Measurements from ENCODE around the gene EID2. TPM values are rescaled to one million over a fixed set of nuclear protein-coding genes. Genes with fewer than 3 reads are reported as not detected.

The EID2 gene
- total RNA-seq, 2 donors from 2014 or later, result 11.4 to 12.0 TPM

DNA sequence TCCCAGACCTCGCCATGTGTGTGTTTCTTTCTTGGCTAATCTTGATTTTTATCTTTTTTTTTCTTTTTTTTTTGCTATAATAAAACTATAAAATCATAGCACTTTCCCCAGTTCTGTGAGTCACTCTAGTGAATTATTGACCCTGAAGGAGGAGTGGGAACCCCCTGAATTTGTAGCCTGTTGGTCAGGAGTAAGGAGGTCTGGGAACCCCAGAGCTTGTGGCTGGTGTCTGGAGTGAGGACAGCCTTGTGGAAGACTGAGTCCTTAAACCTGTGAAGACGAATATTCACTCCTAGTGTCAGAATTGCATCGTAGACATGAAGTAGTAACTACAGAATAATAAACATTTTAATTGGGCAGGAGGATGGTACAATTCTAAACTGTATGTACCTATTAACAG lies 14.8 kb downstream of the EID2 start:
- Histone ChIP-seq H3K27me3 (replicated peaks; ENCODE audit: insufficient read depth) (no peaks in the 10 kb centered on the region), H3K4me3 (no peak overlapping the region), H3K27ac (no peak overlapping the region), H3K36me3 (no peaks in the 10 kb centered on the region), H3K4me1 (ENCODE audit: control insufficient read depth in 1 of 2, low read depth in 2 of 2) (no peaks in the 10 kb centered on the region), H3K9me3 (no peaks in the 10 kb centered on the region)
- ATAC-seq (ENCODE audit: insufficient number of reproducible peaks, low FRiP score, low read depth) (no peak), DNase-seq (ENCODE audit: low spot score) (no peak)
- TF ChIP-seq, protein P1, sequence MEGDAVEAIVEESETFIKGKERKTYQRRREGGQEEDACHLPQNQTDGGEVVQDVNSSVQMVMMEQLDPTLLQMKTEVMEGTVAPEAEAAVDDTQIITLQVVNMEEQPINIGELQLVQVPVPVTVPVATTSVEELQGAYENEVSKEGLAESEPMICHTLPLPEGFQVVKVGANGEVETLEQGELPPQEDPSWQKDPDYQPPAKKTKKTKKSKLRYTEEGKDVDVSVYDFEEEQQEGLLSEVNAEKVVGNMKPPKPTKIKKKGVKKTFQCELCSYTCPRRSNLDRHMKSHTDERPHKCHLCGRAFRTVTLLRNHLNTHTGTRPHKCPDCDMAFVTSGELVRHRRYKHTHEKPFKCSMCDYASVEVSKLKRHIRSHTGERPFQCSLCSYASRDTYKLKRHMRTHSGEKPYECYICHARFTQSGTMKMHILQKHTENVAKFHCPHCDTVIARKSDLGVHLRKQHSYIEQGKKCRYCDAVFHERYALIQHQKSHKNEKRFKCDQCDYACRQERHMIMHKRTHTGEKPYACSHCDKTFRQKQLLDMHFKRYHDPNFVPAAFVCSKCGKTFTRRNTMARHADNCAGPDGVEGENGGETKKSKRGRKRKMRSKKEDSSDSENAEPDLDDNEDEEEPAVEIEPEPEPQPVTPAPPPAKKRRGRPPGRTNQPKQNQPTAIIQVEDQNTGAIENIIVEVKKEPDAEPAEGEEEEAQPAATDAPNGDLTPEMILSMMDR (IDR thresholded peaks at IDR 0.05), result no peak

DNA sequence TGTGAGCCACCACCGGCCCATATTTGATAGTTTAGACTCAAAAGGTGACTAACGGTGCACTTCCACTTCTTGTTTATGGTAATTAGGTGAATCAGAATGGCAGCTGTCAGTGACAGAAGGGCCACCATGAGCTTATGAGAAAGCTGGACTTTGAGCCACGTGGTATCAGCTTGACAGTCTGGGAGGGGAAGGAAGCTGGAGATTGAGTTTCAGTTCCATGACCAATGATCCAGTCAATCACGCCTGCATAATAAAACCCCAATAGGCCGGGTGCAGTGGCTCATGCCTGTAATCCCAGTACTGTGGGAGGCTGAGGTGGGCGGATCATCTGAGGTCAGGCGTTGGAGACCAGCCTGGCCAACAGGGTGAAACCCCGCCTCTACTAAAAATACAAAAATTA lies 15.5 kb downstream of the EID2 start:
- no peaks in the 10 kb centered on the region for H3K4me1 ChIP-seq (ENCODE audit: control insufficient read depth in 1 of 2, low read depth in 2 of 2)
- H3K9me3 ChIP-seq, result no peaks in the 10 kb centered on the region
- TF ChIP-seq, protein P1 (IDR thresholded peaks at IDR 0.05), result no peak
- DNase-seq (ENCODE audit: low spot score) (no peak), ATAC-seq (ENCODE audit: insufficient number of reproducible peaks, low FRiP score, low read depth) (no peak)
- no peaks in the 10 kb centered on the region for H3K27me3 ChIP-seq (replicated peaks; ENCODE audit: insufficient read depth)
- H3K36me3 ChIP-seq, result no peaks in the 10 kb centered on the region
- no peak overlapping the region for H3K4me3 ChIP-seq
- H3K27ac ChIP-seq, result no peak overlapping the region

DNA sequence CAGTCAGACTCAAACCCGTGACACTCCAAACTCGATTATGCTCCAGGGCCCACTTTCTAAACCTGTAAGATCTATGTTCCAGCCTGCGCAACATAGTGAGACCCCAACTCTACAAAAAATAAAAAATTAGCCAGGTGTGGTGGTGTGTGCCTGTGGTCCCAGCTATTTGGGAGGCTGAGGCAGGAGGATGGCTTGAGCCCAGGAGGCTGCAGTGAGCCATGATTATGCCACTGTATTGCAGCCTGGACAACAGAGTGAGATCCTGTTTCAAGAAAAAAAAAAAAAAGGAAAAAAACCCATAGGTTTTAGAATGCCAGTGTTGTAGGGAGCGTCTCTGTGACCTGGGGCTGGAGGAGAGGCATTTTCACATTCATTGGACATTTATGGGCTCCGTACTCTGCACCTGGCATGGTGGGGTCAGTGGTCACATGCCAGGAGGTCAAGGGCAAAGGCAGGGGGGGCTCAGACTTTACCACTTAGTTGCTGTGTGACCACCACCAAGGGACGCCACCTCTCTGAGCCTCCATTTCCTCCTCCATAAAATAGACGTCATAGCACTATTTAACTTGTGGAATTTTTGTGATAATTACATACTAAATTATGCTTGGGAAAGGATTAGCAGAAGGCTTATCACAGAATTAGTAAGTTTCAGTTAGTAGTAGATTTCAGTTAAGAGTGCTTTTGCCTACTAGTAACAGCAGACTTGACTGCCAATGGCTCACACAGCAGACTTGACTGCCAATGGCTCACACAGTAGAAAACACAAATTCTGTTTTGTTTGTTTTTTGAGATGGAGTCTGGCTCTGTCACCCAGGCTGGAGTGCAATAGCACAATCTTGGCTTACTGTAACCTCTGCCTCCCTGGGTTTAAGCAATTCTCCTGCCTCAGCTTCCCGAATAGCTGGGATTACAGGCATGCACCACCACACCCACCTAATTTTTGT lies 19.1 kb downstream of the EID2 start:
- H3K27me3 ChIP-seq (replicated peaks; ENCODE audit: insufficient read depth), result no peaks in the 10 kb centered on the region
- no peaks in the 10 kb centered on the region for H3K36me3 ChIP-seq
- H3K9me3 ChIP-seq, result no peaks in the 10 kb centered on the region
- TF ChIP-seq, protein P1 (IDR thresholded peaks at IDR 0.05), result no peak
- ATAC-seq (ENCODE audit: insufficient number of reproducible peaks, low FRiP score, low read depth) (no peak), DNase-seq (ENCODE audit: low spot score) (no peak)
- no peak overlapping the region for H3K4me3 ChIP-seq
- peaks cover 0 to under 1% of the 10 kb centered on the region in 2 donors for H3K4me1 ChIP-seq (ENCODE audit: control insufficient read depth in 1 of 2, low read depth in 2 of 2)
- H3K27ac ChIP-seq, result no peak overlapping the region

DNA sequence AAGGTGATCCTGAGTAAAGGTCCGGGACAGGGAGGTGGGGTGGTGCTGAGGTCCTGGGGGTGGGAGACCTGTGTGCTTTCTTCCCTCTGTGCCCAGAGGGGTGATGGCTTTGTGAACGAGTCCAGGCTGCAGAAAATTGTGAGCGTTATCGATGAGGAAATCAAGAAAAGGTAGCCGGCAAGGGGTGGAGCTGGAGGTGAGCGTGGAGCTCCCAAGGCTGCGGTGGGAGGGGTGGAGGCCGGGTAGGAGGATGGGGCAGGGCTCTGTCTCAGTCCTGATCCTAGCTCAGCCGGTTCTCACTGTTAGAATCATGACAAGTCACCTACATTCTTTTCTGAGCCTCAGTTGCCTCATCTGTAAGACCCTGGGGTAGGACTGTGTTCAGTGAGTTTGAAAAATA lies 21.0 kb downstream of the EID2 start:
- no peak overlapping the region for H3K27ac ChIP-seq
- peaks cover 6 to 13% of the 10 kb centered on the region in 2 donors for H3K4me1 ChIP-seq (ENCODE audit: control insufficient read depth in 1 of 2, low read depth in 2 of 2)
- peaks cover 10% of the 10 kb centered on the region for H3K27me3 ChIP-seq (replicated peaks; ENCODE audit: insufficient read depth)
- no peak overlapping the region for H3K4me3 ChIP-seq
- ATAC-seq (ENCODE audit: insufficient number of reproducible peaks, low FRiP score, low read depth), result no peak
- no peak for DNase-seq (ENCODE audit: low spot score)
- H3K9me3 ChIP-seq, result no peaks in the 10 kb centered on the region
- TF ChIP-seq, protein P1 (IDR thresholded peaks at IDR 0.05), result no peak
- no peaks in the 10 kb centered on the region for H3K36me3 ChIP-seq

DNA sequence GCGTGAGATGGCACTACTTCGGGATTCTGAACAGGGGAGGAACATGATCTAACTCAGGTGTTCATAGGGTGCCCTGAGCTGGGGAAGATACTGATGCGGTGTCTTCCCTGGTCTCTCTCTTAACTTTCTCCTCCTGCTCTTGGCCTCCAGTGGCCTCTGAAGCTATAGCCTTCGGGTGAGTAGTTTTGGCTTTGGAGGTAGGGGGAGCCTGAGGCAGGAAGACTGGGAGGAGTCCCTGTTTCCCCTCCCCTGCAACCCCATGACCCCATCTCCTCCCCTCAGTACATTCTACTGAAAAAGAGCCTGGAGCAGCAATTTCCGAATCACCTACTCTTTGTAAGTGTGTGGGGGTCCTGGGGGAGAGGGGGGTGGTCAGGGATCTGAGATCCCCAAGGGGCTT lies 21.5 kb downstream of the EID2 start:
- no peaks in the 10 kb centered on the region for H3K36me3 ChIP-seq
- TF ChIP-seq, protein P1 (IDR thresholded peaks at IDR 0.05), result no peak
- no peak for DNase-seq (ENCODE audit: low spot score)

More for the DNA sequence above, 21.5 kb downstream of the EID2 start:
- Histone ChIP-seq H3K27me3 (replicated peaks; ENCODE audit: insufficient read depth) (peaks cover 13% of the 10 kb centered on the region), H3K4me3 (no peak overlapping the region), H3K4me1 (ENCODE audit: control insufficient read depth in 1 of 2, low read depth in 2 of 2) (peaks cover 6 to 13% of the 10 kb centered on the region in 2 donors), H3K9me3 (no peaks in the 10 kb centered on the region), H3K27ac (no peak overlapping the region)
- no peak for ATAC-seq (ENCODE audit: insufficient number of reproducible peaks, low FRiP score, low read depth)

All from thoracic aorta (tissue), 2 donors.